Astrocyte (in vitro differentiated cells and primary cell): Measurements from ENCODE around the gene C1QA.

Experiments used
- CTCF ChIP-seq: IDR thresholded peaks from 2 replicates; pipeline ENCODE4 v1.5.1; 2011; ENCODE audit warnings: low read depth, mild to moderate bottlenecking, inconsistent platforms, low read length, moderate library complexity; ENCODE audit not compliant: insufficient read depth
- EZH2 ChIP-seq: IDR thresholded peaks from 2 replicates; pipeline ENCODE4 v1.6.1; 2012; ENCODE audit warnings: mild to moderate bottlenecking, low read length, inconsistent platforms; ENCODE audit not compliant: insufficient read depth

GRCh38 chr1:22683547-22683946, 47.1 kb downstream of the C1QA start:
- TF ChIP-seq CTCF (no peak), EZH2 (no peak)
